GM12865 (cell line): Measurements from ENCODE around the gene SYTL3.
A peak's percentile ranks its signal among the peaks of the same experiment; 100 is the strongest.
"Not testable (repeated sequence)": the region's sequence is repeated elsewhere in the genome, so short reads cannot be mapped to it uniquely, and the experiment has no call there.

Source experiments
- DNase-seq: peaks from one replicate; pipeline ENCODE4 v3.0.0; 2010; ENCODE audit warnings: low read depth
- H3K4me3 ChIP-seq: 2 replicates; pipeline ENCODE4 v1.5.1; 2011; ENCODE audit warnings: mild to moderate bottlenecking, low read depth, low read length, control low read depth
- CTCF ChIP-seq: IDR thresholded peaks from 2 replicates; pipeline ENCODE4 v1.5.1; 2011; ENCODE audit warnings: low read length, control low read depth, low read depth, inconsistent platforms; ENCODE audit not compliant: insufficient read depth; ENCODE audit errors: missing control alignments

Gene SYTL3

GRCh38 chr6:158688860-158689259 is 39.0 kb downstream of the SYTL3 start:
- no peak for TF ChIP-seq CTCF
- DNase-seq = no peak
- no peak overlapping the region for H3K4me3 ChIP-seq

- no peak overlapping the region for H3K4me3 ChIP-seq
- no peak for TF ChIP-seq CTCF
- no peak for DNase-seq
These were observed 45.1 kb downstream of the SYTL3 start for GRCh38 chr6:158694913-158695312.

GRCh38 chr6:158697811-158698210 is 48.0 kb downstream of the SYTL3 start:
- no peak overlapping the region for H3K4me3 ChIP-seq
- no peak for TF ChIP-seq CTCF
- no peak for DNase-seq

- no peak for TF ChIP-seq CTCF
- no peak overlapping the region for H3K4me3 ChIP-seq
- DNase-seq = no peak
These were observed 49.1 kb downstream of the SYTL3 start for GRCh38 chr6:158698931-158699330.

- DNase-seq = not testable (repeated sequence)
These were observed 51.4 kb downstream of the SYTL3 start for GRCh38 chr6:158701268-158701667.

GRCh38 chr6:158703111-158703836 is 53.4 kb downstream of the SYTL3 start:
- no peak overlapping the region for H3K4me3 ChIP-seq
- no peak for TF ChIP-seq CTCF
- no peak for DNase-seq

More at GRCh38 chr6:158701268-158701667, 51.4 kb downstream of the SYTL3 start:
- not testable (repeated sequence) for H3K4me3 ChIP-seq

GRCh38 chr6:158703837-158704822 is 54.3 kb downstream of the SYTL3 start:
- DNase-seq = peak; percentile 87
- H3K4me3 ChIP-seq = peak overlapping the region; percentile 49
- peak; percentile 97 for TF ChIP-seq CTCF
